Renal cortex interstitium (tissue), 11 donors: ENCODE measurements around the gene GTF2A1. TPM values are rescaled to one million over a fixed set of nuclear protein-coding genes. Genes with fewer than 3 reads are reported as not detected.
"Not testable (repeated sequence)": the region's sequence is repeated elsewhere in the genome, so short reads cannot be mapped to it uniquely, and the experiment has no call there.

Experiments
- DNase-seq, 11 donors: peaks; one replicate each; pipeline ENCODE4 v3.0.0-alpha.2; 2013; ENCODE audit warnings: low read depth in 9 of 11, low spot score in 4 of 11; ENCODE audit errors: extremely low read depth in 1 of 11
- polyA plus RNA-seq, 3 donors: library from polyadenylated mRNA; unstranded; fragments of 120-200 nt; gene quantifications; one replicate each; pipeline ENCODE4 v1.2.1, GENCODE V29; 2013; ENCODE audit not compliant: insufficient read length in 3 of 3

The GTF2A1 gene
- polyA plus RNA-seq, 3 donors, result 34.4 to 40.2 (median 38.8) TPM

- DNase-seq, result not testable (repeated sequence)
These were observed 23.7 kb upstream of the GTF2A1 start for GRCh38 chr14:81244431-81244830.

GRCh38 chr14:81243499-81243898 lies 22.7 kb upstream of the GTF2A1 start:
- no peak for DNase-seq

GRCh38 chr14:81236849-81237248 lies 16.1 kb upstream of the GTF2A1 start:
- DNase-seq, result not testable (repeated sequence)

- DNase-seq, result no peak
These were observed 15.4 kb upstream of the GTF2A1 start for GRCh38 chr14:81236138-81236537.

GRCh38 chr14:81235096-81235495 lies 14.3 kb upstream of the GTF2A1 start:
- no peak for DNase-seq

- peak in 5 of 11 donors; percentile 30 to 45 (median 32) for DNase-seq
These were observed 13.5 kb upstream of the GTF2A1 start for GRCh38 chr14:81234278-81234677.

- no peak for DNase-seq
These were observed 12.9 kb upstream of the GTF2A1 start for GRCh38 chr14:81233615-81234014.

- DNase-seq, result no peak
These were observed 10.8 kb upstream of the GTF2A1 start for GRCh38 chr14:81231540-81231939.

- DNase-seq, result no peak
These were observed 3.5 kb upstream of the GTF2A1 start for GRCh38 chr14:81224222-81224621.

- not testable (repeated sequence) for DNase-seq
These were observed 3.0 kb upstream of the GTF2A1 start for GRCh38 chr14:81223788-81224187.

GRCh38 chr14:81222691-81223090 lies 1.9 kb upstream of the GTF2A1 start:
- no peak for DNase-seq

GRCh38 chr14:81222126-81222525 lies 1.4 kb upstream of the GTF2A1 start:
- no peak for DNase-seq

GRCh38 chr14:81221579-81222102 lies 882 bp upstream of the GTF2A1 start:
- peak in 1 of 11 donors; percentile 24 for DNase-seq

GRCh38 chr14:81220580-81220829 lies 254 bp downstream of the GTF2A1 start:
- DNase-seq, result no peak

GRCh38 chr14:81219759-81220579 lies 790 bp downstream of the GTF2A1 start:
- DNase-seq, result peak in 7 of 11 donors; percentile 24 to 63 (median 38)

GRCh38 chr14:81219210-81219758 lies 1.5 kb downstream of the GTF2A1 start:
- DNase-seq, result peak; percentile 86 to 96 (median 93)

- no peak for DNase-seq
These were observed 8.9 kb downstream of the GTF2A1 start for GRCh38 chr14:81211844-81212243.

- DNase-seq, result no peak
These were observed 11.5 kb downstream of the GTF2A1 start for GRCh38 chr14:81209167-81209836.

GRCh38 chr14:81208489-81208888 lies 12.3 kb downstream of the GTF2A1 start:
- DNase-seq, result no peak

GRCh38 chr14:81206115-81206514 lies 14.6 kb downstream of the GTF2A1 start:
- no peak for DNase-seq
